GM23338 (cell line): ENCODE results near the gene LMO7. TPM values are rescaled to one million over a fixed set of nuclear protein-coding genes. Genes with fewer than 3 reads are reported as not detected.

Experiments used
- ATAC-seq: fragments of 200-7000 bp; cut with Tn5 transposase; 3 replicates; pipeline ENCODE4 v1.9.1; 2020
- DNase-seq: peaks from one replicate; pipeline ENCODE4 v3.0.0-alpha.2; 2015; ENCODE audit warnings: low spot score
- H2AFZ ChIP-seq: fragments of 200-600 bp; sonication (generic); 2 replicates; pipeline ENCODE4 v1.8.0; 2016; ENCODE audit warnings: antibody characterized with exemption, mild to moderate bottlenecking, moderate library complexity
- H3F3A ChIP-seq: fragments of 200-600 bp; sonication (generic); replicated peaks from 2 replicates; pipeline ENCODE4 v1.8.0; 2017; ENCODE audit warnings: antibody characterized with exemption, mixed run types, low read depth
- H3K27ac ChIP-seq: fragments of 200-600 bp; sonication (generic); 2 replicates; pipeline ENCODE4 v1.6.1; 2016; ENCODE audit warnings: low read depth
- H3K27me3 ChIP-seq: fragments of 200-600 bp; sonication (generic); 2 replicates; pipeline ENCODE4 v1.8.0; 2016; ENCODE audit warnings: mild to moderate bottlenecking, mixed run types, moderate library complexity; ENCODE audit not compliant: insufficient read depth
- H3K36me3 ChIP-seq: fragments of 200-600 bp; sonication (generic); 2 replicates; pipeline ENCODE4 v1.8.0; 2016; ENCODE audit warnings: mild to moderate bottlenecking; ENCODE audit not compliant: insufficient read depth
- H3K4me1 ChIP-seq: fragments of 200-600 bp; sonication (generic); 2 replicates; pipeline ENCODE4 v1.8.0; 2016; ENCODE audit warnings: mild to moderate bottlenecking, moderate library complexity; ENCODE audit not compliant: insufficient read depth
- H3K4me2 ChIP-seq: fragments of 200-600 bp; sonication (generic); 2 replicates; pipeline ENCODE4 v1.7.1; 2017; ENCODE audit warnings: mixed run types
- H3K4me3 ChIP-seq: fragments of 200-600 bp; sonication (generic); 2 replicates; pipeline ENCODE4 v1.6.1; 2016; ENCODE audit warnings: mixed run types
- H3K79me2 ChIP-seq: fragments of 200-600 bp; sonication (generic); replicated peaks from 2 replicates; pipeline ENCODE4 v1.8.0; 2017; ENCODE audit warnings: mild to moderate bottlenecking; ENCODE audit not compliant: insufficient read depth
- H3K9me2 ChIP-seq: fragments of 200-600 bp; sonication (generic); 2 replicates; pipeline ENCODE4 v1.8.0; 2017; ENCODE audit not compliant: insufficient read depth
- H4K20me1 ChIP-seq: fragments of 200-600 bp; sonication (generic); replicated peaks from 2 replicates; pipeline ENCODE4 v1.8.0; 2017; ENCODE audit warnings: mild to moderate bottlenecking; ENCODE audit not compliant: insufficient read depth
- H3K27ac Mint-ChIP-seq: 2 replicates; pipeline ENCODE4 v1.8.0; 2020; ENCODE audit warnings: inconsistent platforms, mild to moderate bottlenecking, moderate library complexity, mixed read lengths
- H3K27me3 Mint-ChIP-seq: 3 replicates; pipeline ENCODE4 v1.8.0; 2022; ENCODE audit warnings: low read depth, mild to moderate bottlenecking, moderate library complexity, mixed read lengths, inconsistent platforms; ENCODE audit not compliant: insufficient read depth, poor library complexity
- H3K36me3 Mint-ChIP-seq: 3 replicates; pipeline ENCODE4 v1.8.0; 2021; ENCODE audit warnings: low read depth, mild to moderate bottlenecking, inconsistent platforms, moderate library complexity, mixed read lengths
- H3K4me1 Mint-ChIP-seq: 3 replicates; pipeline ENCODE4 v1.8.0; 2020; ENCODE audit warnings: mild to moderate bottlenecking, inconsistent platforms, mixed read lengths
- H3K4me3 Mint-ChIP-seq: 3 replicates; pipeline ENCODE4 v1.8.0; 2021; ENCODE audit warnings: moderate library complexity, mild to moderate bottlenecking, inconsistent platforms, mixed read lengths
- H3K9me3 Mint-ChIP-seq: 3 replicates; pipeline ENCODE4 v1.8.0; 2020; ENCODE audit warnings: moderate library complexity, mild to moderate bottlenecking, inconsistent platforms, mixed read lengths
- CREB1 ChIP-seq: fragments of 250-450 bp; sonication (Bioruptor Pico); IDR thresholded peaks from 2 replicates; pipeline ENCODE4 v1.5.0; 2020; ENCODE audit warnings: low read depth, mild to moderate bottlenecking, moderate library complexity
- ETS1 ChIP-seq: IDR thresholded peaks from 2 replicates; pipeline ENCODE4 v1.6.1; 2016; ENCODE audit warnings: antibody characterized with exemption
- EZH2 ChIP-seq: fragments of 200-600 bp; sonication (generic); IDR thresholded peaks from one replicate; pipeline ENCODE4 v1.8.0; 2017; ENCODE audit warnings: antibody characterized with exemption, mild to moderate bottlenecking, low read depth; ENCODE audit not compliant: unreplicated experiment
- EZH2phosphoT487 ChIP-seq: fragments of 200-600 bp; sonication (generic); IDR thresholded peaks from one replicate; pipeline ENCODE4 v1.8.1; 2018; ENCODE audit warnings: antibody characterized with exemption; ENCODE audit not compliant: unreplicated experiment
- JUNB ChIP-seq: IDR thresholded peaks from one replicate; pipeline ENCODE4 v1.6.1; 2016; ENCODE audit warnings: antibody characterized with exemption; ENCODE audit not compliant: unreplicated experiment
- NANOG ChIP-seq: IDR thresholded peaks from 2 replicates; pipeline ENCODE4 v1.6.1; 2016; ENCODE audit warnings: antibody characterized with exemption, borderline replicate concordance
- POLR2AphosphoS5 ChIP-seq: IDR thresholded peaks from 2 replicates; pipeline ENCODE4 v1.6.1; 2016; ENCODE audit warnings: antibody characterized with exemption, low read depth
- REST ChIP-seq: IDR thresholded peaks from one replicate; pipeline ENCODE4 v1.6.1; 2018; ENCODE audit warnings: antibody characterized with exemption; ENCODE audit not compliant: unreplicated experiment
- STAT1 ChIP-seq: IDR thresholded peaks from one replicate; pipeline ENCODE4 v1.6.1; 2016; ENCODE audit warnings: antibody characterized with exemption; ENCODE audit not compliant: unreplicated experiment
- ZNF114 ChIP-seq: fragments of 250-450 bp; sonication (Bioruptor Pico); IDR thresholded peaks from 2 replicates; pipeline ENCODE4 v1.5.0; 2020; ENCODE audit warnings: mild to moderate bottlenecking, moderate library complexity
- ZNF331 ChIP-seq: fragments of 250-450 bp; sonication (Bioruptor Pico); IDR thresholded peaks from 2 replicates; pipeline ENCODE4 v1.5.0; 2020; ENCODE audit warnings: low read depth, mild to moderate bottlenecking, moderate library complexity
- ZNF462 ChIP-seq: fragments of 250-450 bp; sonication (Bioruptor Pico); IDR thresholded peaks from 2 replicates; pipeline ENCODE4 v1.5.0; 2020; ENCODE audit warnings: mild to moderate bottlenecking, moderate library complexity
- polyA plus RNA-seq: library from polyadenylated mRNA; unstranded; fragments of >200 nt; fragmentation: Nextera tagmentation; extraction: Ambion mirVana; gene quantifications from 2 replicates; pipeline ENCODE4 v1.2.1, GENCODE V29; 2016
- total RNA-seq: library from RNA; depleted of rRNA; stranded (reverse); fragments of >200 nt; shearing (Covaris generic); gene quantifications from 2 replicates; pipeline ENCODE4 v1.2.3, GENCODE V29; 2014
- TF ChIP-seq, protein P1 (sequence below), 2 experiments: fragments of 200-600 bp in 1 of 2; sonication (generic) in 1 of 2; conservative IDR thresholded peaks; 2 replicates each; pipeline versions ENCODE4 v1.5.1 to v1.6.1; 2016 to 2017; ENCODE audit warnings: antibody characterized with exemption in 2 of 2, low read depth in 2 of 2, mild to moderate bottlenecking in 2 of 2, moderate library complexity in 1 of 2

The LMO7 gene
- total and polyA plus RNA-seq, 2 experiments from 2014 or later: 22.3 to 26.9 TPM

DNA sequence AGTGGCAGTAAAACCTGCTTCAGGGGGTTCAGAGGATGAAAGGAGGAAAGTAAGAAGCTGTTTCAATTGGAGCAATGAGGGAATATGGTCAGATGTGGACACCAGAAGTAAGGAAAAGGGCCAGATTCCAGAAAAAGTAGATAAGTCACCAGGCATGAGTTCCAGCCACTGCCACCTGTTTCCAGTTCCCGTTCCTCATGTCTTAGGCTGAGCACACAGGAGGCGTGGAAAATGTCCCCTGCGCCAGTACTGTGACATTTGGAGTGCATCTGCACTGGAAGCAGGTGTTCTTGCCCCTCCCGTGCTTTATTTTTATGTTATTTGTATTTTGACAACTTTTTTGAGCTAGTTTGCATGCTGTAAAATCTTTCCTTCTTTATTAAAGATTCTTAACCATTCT is 25.3 kb downstream of the LMO7 start:
- TF ChIP-seq ZNF331 (no peak), EZH2 (no peak), REST (no peak), ZNF462 (CRISPR knock-in tag) (no peak), JUNB (no peak), NANOG (no peak), ZNF114 (CRISPR knock-in tag) (no peak), EZH2phosphoT487 (no peak), CREB1 (CRISPR knock-in tag) (no peak), STAT1 (no peak), POLR2AphosphoS5 (no peak), ETS1 (no peak)
- TF ChIP-seq, protein P1, sequence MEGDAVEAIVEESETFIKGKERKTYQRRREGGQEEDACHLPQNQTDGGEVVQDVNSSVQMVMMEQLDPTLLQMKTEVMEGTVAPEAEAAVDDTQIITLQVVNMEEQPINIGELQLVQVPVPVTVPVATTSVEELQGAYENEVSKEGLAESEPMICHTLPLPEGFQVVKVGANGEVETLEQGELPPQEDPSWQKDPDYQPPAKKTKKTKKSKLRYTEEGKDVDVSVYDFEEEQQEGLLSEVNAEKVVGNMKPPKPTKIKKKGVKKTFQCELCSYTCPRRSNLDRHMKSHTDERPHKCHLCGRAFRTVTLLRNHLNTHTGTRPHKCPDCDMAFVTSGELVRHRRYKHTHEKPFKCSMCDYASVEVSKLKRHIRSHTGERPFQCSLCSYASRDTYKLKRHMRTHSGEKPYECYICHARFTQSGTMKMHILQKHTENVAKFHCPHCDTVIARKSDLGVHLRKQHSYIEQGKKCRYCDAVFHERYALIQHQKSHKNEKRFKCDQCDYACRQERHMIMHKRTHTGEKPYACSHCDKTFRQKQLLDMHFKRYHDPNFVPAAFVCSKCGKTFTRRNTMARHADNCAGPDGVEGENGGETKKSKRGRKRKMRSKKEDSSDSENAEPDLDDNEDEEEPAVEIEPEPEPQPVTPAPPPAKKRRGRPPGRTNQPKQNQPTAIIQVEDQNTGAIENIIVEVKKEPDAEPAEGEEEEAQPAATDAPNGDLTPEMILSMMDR (conservative IDR thresholded peaks at IDR 0.05; ENCODE audit: low read depth in 2 of 2): no peak
- no peaks in the 10 kb centered on the region for H3K79me2 ChIP-seq
- no peak overlapping the region for H3K27ac Mint-ChIP-seq
- H4K20me1 ChIP-seq: 0 out of 2 replicates have a peak, but pooled peaks cover 2% of the 10 kb centered on the region
- H3K4me1 Mint-ChIP-seq: no peaks in the 10 kb centered on the region
- H3K4me2 ChIP-seq: no peak overlapping the region
- no peaks in the 10 kb centered on the region for H3K27me3 ChIP-seq
- no peak overlapping the region for H3K4me3 ChIP-seq
- H2AFZ ChIP-seq: no peak overlapping the region
- no peaks in the 10 kb centered on the region for H3K36me3 ChIP-seq
- no peaks in the 10 kb centered on the region for H3K4me1 ChIP-seq
- H3K36me3 Mint-ChIP-seq: no peaks in the 10 kb centered on the region
- ATAC-seq: no peak
- H3K9me2 ChIP-seq: no peaks in the 10 kb centered on the region
- no peak overlapping the region for H3K4me3 Mint-ChIP-seq
- no peaks in the 10 kb centered on the region for H3K9me3 Mint-ChIP-seq
- no peaks in the 10 kb centered on the region for H3F3A ChIP-seq
- H3K27ac ChIP-seq: no peak overlapping the region
- H3K27me3 Mint-ChIP-seq: peaks cover 2% of the 10 kb centered on the region
- DNase-seq: no peak
